Measurements from ENCODE around the gene CRYBB1.

The CRYBB1 gene

GRCh38 chr22:26617271-26618199 lies at the start of gene CRYBB1:
Gene CRYBB1, minus strand, starts transcription at chr22:26618027. Its CDS starts 1,708 bp downstream, at chr22:26616319.
- no peak for DNase-seq

- DNase-seq: no peak
Measured at GRCh38 chr22:26667140-26667539, 49.3 kb upstream of the CRYBB1 start.

GRCh38 chr22:26665813-26666231 lies 48.0 kb upstream of the CRYBB1 start:
- DNase-seq: no peak

- no peak for DNase-seq
Measured at GRCh38 chr22:26663374-26663923, 45.6 kb upstream of the CRYBB1 start.

- DNase-seq: no peak
Measured at GRCh38 chr22:26662160-26662559, 44.3 kb upstream of the CRYBB1 start.

- DNase-seq: no peak
Measured at GRCh38 chr22:26660961-26661578, 43.2 kb upstream of the CRYBB1 start.

GRCh38 chr22:26660356-26660755 lies 42.5 kb upstream of the CRYBB1 start:
- no peak for DNase-seq

- DNase-seq: peak; percentile 86 to 89
Measured at GRCh38 chr22:26658671-26659478, 41.0 kb upstream of the CRYBB1 start.

GRCh38 chr22:26658161-26658560 lies 40.3 kb upstream of the CRYBB1 start:
- DNase-seq: peak; percentile 29 to 40

- peak; percentile 74 to 80 for DNase-seq
Measured at GRCh38 chr22:26656891-26657851, 39.3 kb upstream of the CRYBB1 start, which contains the start of gene MIAT. Gene MIAT, plus strand, starts transcription at chr22:26657588.

GRCh38 chr22:26651815-26652214 lies 34.0 kb upstream of the CRYBB1 start:
- no peak for DNase-seq

GRCh38 chr22:26650722-26651421 lies 33.0 kb upstream of the CRYBB1 start:
- no peak for DNase-seq

- no peak for DNase-seq
Measured at GRCh38 chr22:26648528-26649388, 30.9 kb upstream of the CRYBB1 start.

- DNase-seq: peak; percentile 61 to 67
Measured at GRCh38 chr22:26648011-26648497, 30.2 kb upstream of the CRYBB1 start.

- DNase-seq: no peak
Measured at GRCh38 chr22:26646158-26646557, 28.3 kb upstream of the CRYBB1 start.

- DNase-seq: no peak
Measured at GRCh38 chr22:26643418-26644100, 25.7 kb upstream of the CRYBB1 start.

GRCh38 chr22:26642465-26643417 lies 24.9 kb upstream of the CRYBB1 start:
- DNase-seq: peak; percentile 88 to 92

GRCh38 chr22:26636296-26636695 lies 18.5 kb upstream of the CRYBB1 start:
- DNase-seq: no peak
